ENCODE measurements around the gene CPT1B. TPM values are rescaled to one million over a fixed set of nuclear protein-coding genes. Genes with fewer than 3 reads are reported as not detected.

CPT1B gene
- total and polyA plus RNA-seq, 2 donors (not counting 1 experiment from before 2014, with no cell fraction given) = 0.82 to 4.8 TPM

- TF ChIP-seq CTCF (conservative IDR thresholded peaks at IDR 0.05 in 1 of 2, IDR thresholded peaks at IDR 0.05 in 1 of 2; ENCODE audit: low read depth in 1 of 2, low read length in 2 of 2) (no peak), EZH2 (IDR thresholded peaks at IDR 0.05; ENCODE audit: low read length, missing control alignments) (no peak)
- H3K36me3 ChIP-seq (ENCODE audit: control insufficient read depth, insufficient read depth, low read length) = peaks cover 19% of the 10 kb centered on the region
- DNase-seq (ENCODE audit: low read depth in 2 of 2) = no peak
These were observed 54.8 kb downstream of the CPT1B start for GRCh38 chr22:50523458-50523805.

GRCh38 chr22:50522806-50523438 lies 55.3 kb downstream of the CPT1B start:
- H2AFZ ChIP-seq (ENCODE audit: low read length) = no peak overlapping the region
- no peaks in the 10 kb centered on the region for H3K27me3 ChIP-seq (ENCODE audit: control insufficient read depth, insufficient read depth, low read length)
- no peaks in the 10 kb centered on the region for H4K20me1 ChIP-seq (ENCODE audit: control insufficient read depth, extremely low read depth, insufficient read depth, low read length)
- H3K4me3 ChIP-seq (replicated peaks in 1 of 4; ENCODE audit: control extremely low read depth in 1 of 4, insufficient read depth in 1 of 4, low read depth in 3 of 4, low read length in 4 of 4) = no peak overlapping the region
- peaks cover 18% of the 10 kb centered on the region for H3K79me2 ChIP-seq (ENCODE audit: control insufficient read depth, insufficient read depth, low read length)
- TF ChIP-seq CTCF (conservative IDR thresholded peaks at IDR 0.05 in 1 of 2, IDR thresholded peaks at IDR 0.05 in 1 of 2; ENCODE audit: low read depth in 1 of 2, low read length in 2 of 2) = no peak
- no peak for TF ChIP-seq EZH2 (IDR thresholded peaks at IDR 0.05; ENCODE audit: low read length, missing control alignments)
- H3K36me3 ChIP-seq (ENCODE audit: control insufficient read depth, insufficient read depth, low read length) = peaks cover 21% of the 10 kb centered on the region
- peaks cover 11% of the 10 kb centered on the region for H3K4me1 ChIP-seq (ENCODE audit: control insufficient read depth, extremely low read depth, insufficient read depth, low read length)
- no peak overlapping the region for H3K9ac ChIP-seq (ENCODE audit: insufficient read depth, low read length)
- no peak for DNase-seq (ENCODE audit: low read depth in 2 of 2)
- no peak overlapping the region for H3K27ac ChIP-seq (ENCODE audit: insufficient read depth, low read length)
- no peaks in the 10 kb centered on the region for H3K9me3 ChIP-seq (ENCODE audit: control insufficient read depth, insufficient read depth, low read depth, low read length)
- H3K4me2 ChIP-seq (ENCODE audit: extremely low read depth, insufficient read depth, low read length) = no peak overlapping the region

More at GRCh38 chr22:50523458-50523805, 54.8 kb downstream of the CPT1B start:
- Histone ChIP-seq H3K9me3 (ENCODE audit: control insufficient read depth, insufficient read depth, low read depth, low read length) (no peaks in the 10 kb centered on the region), H3K4me1 (ENCODE audit: control insufficient read depth, extremely low read depth, insufficient read depth, low read length) (peaks cover 11% of the 10 kb centered on the region), H3K4me2 (ENCODE audit: extremely low read depth, insufficient read depth, low read length) (no peak overlapping the region), H2AFZ (ENCODE audit: low read length) (no peak overlapping the region), H3K27me3 (ENCODE audit: control insufficient read depth, insufficient read depth, low read length) (no peaks in the 10 kb centered on the region), H3K79me2 (ENCODE audit: control insufficient read depth, insufficient read depth, low read length) (peaks cover 18% of the 10 kb centered on the region), H3K27ac (ENCODE audit: insufficient read depth, low read length) (no peak overlapping the region), H4K20me1 (ENCODE audit: control insufficient read depth, extremely low read depth, insufficient read depth, low read length) (no peaks in the 10 kb centered on the region), H3K4me3 (replicated peaks in 1 of 4; ENCODE audit: control extremely low read depth in 1 of 4, insufficient read depth in 1 of 4, low read depth in 3 of 4, low read length in 4 of 4) (no peak overlapping the region), H3K9ac (ENCODE audit: insufficient read depth, low read length) (no peak overlapping the region)

- Histone ChIP-seq H3K9me3 (ENCODE audit: control insufficient read depth, insufficient read depth, low read depth, low read length) (no peaks in the 10 kb centered on the region), H3K27ac (ENCODE audit: insufficient read depth, low read length) (no peak overlapping the region), H3K4me3 (replicated peaks in 1 of 4; ENCODE audit: control extremely low read depth in 1 of 4, insufficient read depth in 1 of 4, low read depth in 3 of 4, low read length in 4 of 4) (no peak overlapping the region), H3K27me3 (ENCODE audit: control insufficient read depth, insufficient read depth, low read length) (no peaks in the 10 kb centered on the region), H3K9ac (ENCODE audit: insufficient read depth, low read length) (no peak overlapping the region), H3K36me3 (ENCODE audit: control insufficient read depth, insufficient read depth, low read length) (peaks cover 21% of the 10 kb centered on the region), H4K20me1 (ENCODE audit: control insufficient read depth, extremely low read depth, insufficient read depth, low read length) (no peaks in the 10 kb centered on the region), H3K4me2 (ENCODE audit: extremely low read depth, insufficient read depth, low read length) (no peak overlapping the region), H3K79me2 (ENCODE audit: control insufficient read depth, insufficient read depth, low read length) (peaks cover 18% of the 10 kb centered on the region), H3K4me1 (ENCODE audit: control insufficient read depth, extremely low read depth, insufficient read depth, low read length) (peaks cover 11% of the 10 kb centered on the region), H2AFZ (ENCODE audit: low read length) (no peak overlapping the region)
- no peak for DNase-seq (ENCODE audit: low read depth in 2 of 2)
- no peak for TF ChIP-seq CTCF (conservative IDR thresholded peaks at IDR 0.05 in 1 of 2, IDR thresholded peaks at IDR 0.05 in 1 of 2; ENCODE audit: low read depth in 1 of 2, low read length in 2 of 2)
- no peak for TF ChIP-seq EZH2 (IDR thresholded peaks at IDR 0.05; ENCODE audit: low read length, missing control alignments)
These were observed 55.9 kb downstream of the CPT1B start for GRCh38 chr22:50522208-50522805.
